ENCODE measurements around the gene SLC4A3. TPM values are rescaled to one million over a fixed set of nuclear protein-coding genes. Genes with fewer than 3 reads are reported as not detected.

Gene SLC4A3
- total and polyA plus RNA-seq, 2 of the 8 experiments (the other 6 are each of a cell fraction or from before 2014, with no cell fraction given), result 4.8 to 7.4 TPM

- TF ChIP-seq SIRT6 (IDR thresholded peaks at IDR 0.05; ENCODE audit: low read length) (no peak), SRF (IDR thresholded peaks at IDR 0.05; ENCODE audit: low read depth, low read length) (no peak), CHD1 (IDR thresholded peaks at IDR 0.05; ENCODE audit: low read depth, low read length) (no peak), SP4 (IDR thresholded peaks at IDR 0.05; ENCODE audit: low read length) (no peak), TAF1 (IDR thresholded peaks at IDR 0.05; ENCODE audit: low read depth, low read length) (no peak), RBBP5 (IDR thresholded peaks at IDR 0.05; ENCODE audit: borderline replicate concordance, low read depth, low read length) (no peak)
Measured at GRCh38 chr2:219591091-219591490, 36.3 kb upstream of the SLC4A3 start (continued).
